HepG2 (cell line): Measurements from ENCODE around the gene RCBTB1. TPM values are rescaled to one million over a fixed set of nuclear protein-coding genes. Genes with fewer than 3 reads are reported as not detected.

ENCODE experiments used
- CEBPB ChIP-seq: IDR thresholded peaks from 2 replicates; pipeline ENCODE4 v1.6.1; 2011; ENCODE audit warnings: low read depth, low read length, improper control_type of control experiment, borderline replicate concordance
- FLYWCH1 ChIP-seq: sonication (generic); formaldehyde crosslinking; IDR thresholded peaks from 2 replicates; pipeline ENCODE4 v1.8.1; 2023; ENCODE audit warnings: mild to moderate bottlenecking, missing genetic modification reagents
- KLF16 ChIP-seq, 2 experiments: sonication (generic) in 1 of 2; formaldehyde crosslinking in 1 of 2; IDR thresholded peaks; 2 replicates each; pipeline versions ENCODE4 v1.6.1 to v1.8.0; 2016 to 2023; ENCODE audit warnings: missing genetic modification reagents in 2 of 2, missing compliant biosample characterization in 1 of 2
- NCOA5 ChIP-seq: sonication (generic); formaldehyde crosslinking; IDR thresholded peaks from 2 replicates; pipeline ENCODE4 v1.4.0; 2020; ENCODE audit warnings: missing genetic modification reagents
- RBFOX2 ChIP-seq: fragments of 200-400 bp; formaldehyde crosslinking; IDR thresholded peaks from 2 replicates; pipeline ENCODE4 v1.6.1; 2017; ENCODE audit warnings: low read depth, mild to moderate bottlenecking, low read length
- SMAD1 ChIP-seq: sonication (generic); formaldehyde crosslinking; IDR thresholded peaks from 2 replicates; pipeline ENCODE4 v1.4.0; 2020; ENCODE audit warnings: missing genetic modification reagents, low read depth, mild to moderate bottlenecking, borderline replicate concordance
- TOPORS ChIP-seq: sonication (generic); formaldehyde crosslinking; IDR thresholded peaks from 2 replicates; pipeline ENCODE4 v1.8.0; 2023; ENCODE audit warnings: mild to moderate bottlenecking, missing genetic modification reagents
- XBP1 ChIP-seq: sonication (generic); formaldehyde crosslinking; IDR thresholded peaks from 2 replicates; pipeline ENCODE4 v1.5.0; 2020; ENCODE audit warnings: missing genetic modification reagents
- ZBTB1 ChIP-seq: sonication (generic); formaldehyde crosslinking; IDR thresholded peaks from 2 replicates; pipeline ENCODE4 v1.4.0; 2020; ENCODE audit warnings: missing genetic modification reagents, borderline replicate concordance
- ZBTB38 ChIP-seq: sonication (generic); formaldehyde crosslinking; IDR thresholded peaks from 2 replicates; pipeline ENCODE4 v1.5.1; 2020; ENCODE audit warnings: mild to moderate bottlenecking, missing genetic modification reagents
- ZFY ChIP-seq: sonication (generic); formaldehyde crosslinking; IDR thresholded peaks from 2 replicates; pipeline ENCODE4 v1.4.0; 2020; ENCODE audit warnings: missing genetic modification reagents
- ZIK1 ChIP-seq: sonication (generic); formaldehyde crosslinking; IDR thresholded peaks from 2 replicates; pipeline ENCODE4 v1.5.0; 2020; ENCODE audit warnings: mild to moderate bottlenecking, low read depth, missing genetic modification reagents, borderline replicate concordance
- ZKSCAN5 ChIP-seq: sonication (generic); formaldehyde crosslinking; IDR thresholded peaks from 2 replicates; pipeline ENCODE4 v1.5.1; 2020; ENCODE audit warnings: mild to moderate bottlenecking, missing genetic modification reagents
- ZNF143 ChIP-seq: sonication (generic); formaldehyde crosslinking; IDR thresholded peaks from 2 replicates; pipeline ENCODE4 v1.4.0; 2020; ENCODE audit warnings: missing genetic modification reagents
- ZNF263 ChIP-seq: sonication (generic); formaldehyde crosslinking; IDR thresholded peaks from 2 replicates; pipeline ENCODE4 v1.4.0; 2020; ENCODE audit warnings: missing genetic modification reagents
- ZNF556 ChIP-seq: sonication (generic); formaldehyde crosslinking; IDR thresholded peaks from 2 replicates; pipeline ENCODE4 v1.4.0; 2020; ENCODE audit warnings: mild to moderate bottlenecking, missing genetic modification reagents, borderline replicate concordance
- ZNF652 ChIP-seq: IDR thresholded peaks from 2 replicates; pipeline ENCODE4 v1.6.1; 2016; ENCODE audit warnings: low read depth, borderline replicate concordance
- ZNF674 ChIP-seq: sonication (generic); formaldehyde crosslinking; IDR thresholded peaks from 2 replicates; pipeline ENCODE4 v1.5.0; 2020; ENCODE audit warnings: low read depth, mild to moderate bottlenecking, missing genetic modification reagents
- ZNF788 ChIP-seq: sonication (generic); formaldehyde crosslinking; IDR thresholded peaks from 2 replicates; pipeline ENCODE4 v1.5.0; 2020; ENCODE audit warnings: mild to moderate bottlenecking, missing genetic modification reagents, borderline replicate concordance
- polyA plus RNA-seq, 8 experiments: library from polyadenylated mRNA; depleted of rRNA in 3 of 8; stranded (reverse) in 7 of 8; unstranded in 1 of 8; fragments of >200 nt; fragmentation: Illumina TruSeq in 4 of 8; extraction: Trizol in 4 of 8; gene quantifications; 2 replicates each; pipeline versions ENCODE4 v1.2.1 to v1.2.3, GENCODE V29; 2011 to 2016; ENCODE audit warnings: low read depth in 4 of 8, missing spikeins in 1 of 8, mixed read lengths in 1 of 8; ENCODE audit not compliant: insufficient read depth in 1 of 8
- total RNA-seq, 5 experiments: library from RNA; depleted of rRNA; stranded (reverse); fragments of >200 nt; fragmentation: Illumina TruSeq; extraction: Trizol; gene quantifications; 2 replicates each; pipeline ENCODE4 v1.2.3, GENCODE V29; 2016; ENCODE audit warnings: low read depth in 1 of 5
- TF ChIP-seq, protein P1 (sequence below): sonication (generic); formaldehyde crosslinking; IDR thresholded peaks from 2 replicates; pipeline ENCODE4 v1.8.0; 2022; ENCODE audit warnings: missing genetic modification reagents, mild to moderate bottlenecking, moderate library complexity, borderline replicate concordance
- TF ChIP-seq, protein P2 (sequence below): sonication (generic); formaldehyde crosslinking; conservative IDR thresholded peaks from 2 replicates; pipeline ENCODE4 v1.4.0; 2020; ENCODE audit warnings: missing genetic modification reagents
- TF ChIP-seq, protein P3 (sequence below): sonication (generic); formaldehyde crosslinking; IDR thresholded peaks from 2 replicates; pipeline ENCODE4 v1.4.0; 2020; ENCODE audit warnings: missing genetic modification reagents
- TF ChIP-seq, protein P4 (sequence below): sonication (generic); formaldehyde crosslinking; IDR thresholded peaks from 2 replicates; pipeline ENCODE4 v1.5.0; 2020; ENCODE audit warnings: missing genetic modification reagents, mild to moderate bottlenecking, borderline replicate concordance

Gene RCBTB1
- total and polyA plus RNA-seq, 2 of the 13 experiments (the other 11 are each of a cell fraction or from before 2014, with no cell fraction given), result 13.4 to 21.6 TPM

- TF ChIP-seq, protein P1, sequence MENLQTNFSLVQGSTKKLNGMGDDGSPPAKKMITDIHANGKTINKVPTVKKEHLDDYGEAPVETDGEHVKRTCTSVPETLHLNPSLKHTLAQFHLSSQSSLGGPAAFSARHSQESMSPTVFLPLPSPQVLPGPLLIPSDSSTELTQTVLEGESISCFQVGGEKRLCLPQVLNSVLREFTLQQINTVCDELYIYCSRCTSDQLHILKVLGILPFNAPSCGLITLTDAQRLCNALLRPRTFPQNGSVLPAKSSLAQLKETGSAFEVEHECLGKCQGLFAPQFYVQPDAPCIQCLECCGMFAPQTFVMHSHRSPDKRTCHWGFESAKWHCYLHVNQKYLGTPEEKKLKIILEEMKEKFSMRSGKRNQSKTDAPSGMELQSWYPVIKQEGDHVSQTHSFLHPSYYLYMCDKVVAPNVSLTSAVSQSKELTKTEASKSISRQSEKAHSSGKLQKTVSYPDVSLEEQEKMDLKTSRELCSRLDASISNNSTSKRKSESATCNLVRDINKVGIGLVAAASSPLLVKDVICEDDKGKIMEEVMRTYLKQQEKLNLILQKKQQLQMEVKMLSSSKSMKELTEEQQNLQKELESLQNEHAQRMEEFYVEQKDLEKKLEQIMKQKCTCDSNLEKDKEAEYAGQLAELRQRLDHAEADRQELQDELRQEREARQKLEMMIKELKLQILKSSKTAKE (CRISPR knock-in tag), result no peak
- TF ChIP-seq ZNF143, result no peak
- TF ChIP-seq ZNF674 (CRISPR knock-in tag), result no peak
- TF ChIP-seq ZBTB38 (CRISPR knock-in tag), result no peak; the same call in 1 of the 2 replicates
- 0 out of 2 replicates have a peak, but pooled peaks have one; percentile 39 for TF ChIP-seq ZIK1
- TF ChIP-seq ZNF263 (CRISPR knock-in tag), result peak; percentile 54; the same call in 1 of the 2 replicates
- peak; percentile 89 for TF ChIP-seq RBFOX2
- peak; percentile 50; the same call in 1 of the 2 replicates for TF ChIP-seq ZNF788 (CRISPR knock-in tag)
- TF ChIP-seq ZNF652 (CRISPR knock-in tag), result no peak
- TF ChIP-seq ZBTB1, result peak; percentile 57; the same call in 1 of the 2 replicates
- TF ChIP-seq, protein P2, sequence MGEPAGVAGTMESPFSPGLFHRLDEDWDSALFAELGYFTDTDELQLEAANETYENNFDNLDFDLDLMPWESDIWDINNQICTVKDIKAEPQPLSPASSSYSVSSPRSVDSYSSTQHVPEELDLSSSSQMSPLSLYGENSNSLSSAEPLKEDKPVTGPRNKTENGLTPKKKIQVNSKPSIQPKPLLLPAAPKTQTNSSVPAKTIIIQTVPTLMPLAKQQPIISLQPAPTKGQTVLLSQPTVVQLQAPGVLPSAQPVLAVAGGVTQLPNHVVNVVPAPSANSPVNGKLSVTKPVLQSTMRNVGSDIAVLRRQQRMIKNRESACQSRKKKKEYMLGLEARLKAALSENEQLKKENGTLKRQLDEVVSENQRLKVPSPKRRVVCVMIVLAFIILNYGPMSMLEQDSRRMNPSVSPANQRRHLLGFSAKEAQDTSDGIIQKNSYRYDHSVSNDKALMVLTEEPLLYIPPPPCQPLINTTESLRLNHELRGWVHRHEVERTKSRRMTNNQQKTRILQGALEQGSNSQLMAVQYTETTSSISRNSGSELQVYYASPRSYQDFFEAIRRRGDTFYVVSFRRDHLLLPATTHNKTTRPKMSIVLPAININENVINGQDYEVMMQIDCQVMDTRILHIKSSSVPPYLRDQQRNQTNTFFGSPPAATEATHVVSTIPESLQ (CRISPR knock-in tag), result no peak
- TF ChIP-seq TOPORS (CRISPR knock-in tag), result peak; percentile 43; the same call in 1 of the 2 replicates
- TF ChIP-seq, protein P3, sequence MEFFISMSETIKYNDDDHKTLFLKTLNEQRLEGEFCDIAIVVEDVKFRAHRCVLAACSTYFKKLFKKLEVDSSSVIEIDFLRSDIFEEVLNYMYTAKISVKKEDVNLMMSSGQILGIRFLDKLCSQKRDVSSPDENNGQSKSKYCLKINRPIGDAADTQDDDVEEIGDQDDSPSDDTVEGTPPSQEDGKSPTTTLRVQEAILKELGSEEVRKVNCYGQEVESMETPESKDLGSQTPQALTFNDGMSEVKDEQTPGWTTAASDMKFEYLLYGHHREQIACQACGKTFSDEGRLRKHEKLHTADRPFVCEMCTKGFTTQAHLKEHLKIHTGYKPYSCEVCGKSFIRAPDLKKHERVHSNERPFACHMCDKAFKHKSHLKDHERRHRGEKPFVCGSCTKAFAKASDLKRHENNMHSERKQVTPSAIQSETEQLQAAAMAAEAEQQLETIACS, result peak; percentile 77
- TF ChIP-seq, protein P4, sequence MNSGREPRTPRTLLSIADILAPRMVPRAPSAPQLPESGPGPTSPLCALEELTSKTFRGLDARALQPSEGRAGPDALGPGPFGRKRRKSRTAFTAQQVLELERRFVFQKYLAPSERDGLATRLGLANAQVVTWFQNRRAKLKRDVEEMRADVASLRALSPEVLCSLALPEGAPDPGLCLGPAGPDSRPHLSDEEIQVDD (CRISPR knock-in tag), result no peak
- no peak for TF ChIP-seq XBP1 (CRISPR knock-in tag)
- peak; percentile 88 for TF ChIP-seq ZFY (CRISPR knock-in tag)
- TF ChIP-seq ZNF556, result no peak
- TF ChIP-seq KLF16 (CRISPR knock-in tag; IDR thresholded peaks at IDR 0.05), result peak in 1 of 2 experiments; percentile 16; a peak in 1 of 4 replicates
- TF ChIP-seq FLYWCH1 (CRISPR knock-in tag), result no peak
- no peak for TF ChIP-seq CEBPB
- no peak for TF ChIP-seq SMAD1 (CRISPR knock-in tag)
- TF ChIP-seq ZKSCAN5 (CRISPR knock-in tag), result no peak
- no peak for TF ChIP-seq NCOA5 (CRISPR knock-in tag)
Measured at GRCh38 chr13:49585220-49586157, at the start of gene RCBTB1 (continued).
